ENCODE measurements around the gene OR56A5. TPM values are rescaled to one million over a fixed set of nuclear protein-coding genes. Genes with fewer than 3 reads are reported as not detected.

Gene OR56A5
- total RNA-seq, 4 donors from 2014 or later = not detected

GRCh38 chr11:6006395-6006794 is 38.1 kb upstream of the OR56A5 start:
- Histone ChIP-seq H3K4me1 (no peaks in the 10 kb centered on the region), H3K27ac (no peak overlapping the region), H3K27me3 (no peaks in the 10 kb centered on the region), H3K36me3 (no peaks in the 10 kb centered on the region), H3K4me3 (no peak overlapping the region), H3K9me3 (no peaks in the 10 kb centered on the region)
- in situ Hi-C loops (cut with MboI; ENCODE audit: low pct_ligation_motif_present in 1 of 4, low pct_unique_long_range_greater_than_20kb in 1 of 4, low sequenced_read_pairs in 3 of 4) (loop anchor here in 1 of 4 donors (25.0 kb wide), 1 partner anchor 331 kb away; no protein-coding TSS in a partner anchor), intact Hi-C loops (cut with DNase I; ENCODE audit: low total_unique reads) (no loop called here)
- no peak for DNase-seq
- no peak for TF ChIP-seq POLR2A (IDR thresholded peaks at IDR 0.05)
- no peak for TF ChIP-seq EP300 (IDR thresholded peaks at IDR 0.05; ENCODE audit: low read depth)
- TF ChIP-seq POLR2AphosphoS5 (IDR thresholded peaks at IDR 0.05) = no peak
- no peak for TF ChIP-seq CTCF (IDR thresholded peaks at IDR 0.05)

GRCh38 chr11:6002202-6002699 is 34.0 kb upstream of the OR56A5 start:
- no peak overlapping the region for H3K27ac ChIP-seq
- intact Hi-C loops (cut with DNase I; ENCODE audit: low total_unique reads) (no loop called here), in situ Hi-C loops (cut with MboI; ENCODE audit: low pct_ligation_motif_present in 1 of 4, low pct_unique_long_range_greater_than_20kb in 1 of 4, low sequenced_read_pairs in 3 of 4) (loop anchor here in 1 of 4 donors (25.0 kb wide), 1 partner anchor 335 kb away; no protein-coding TSS in a partner anchor)
- H3K9me3 ChIP-seq = no peaks in the 10 kb centered on the region
- no peaks in the 10 kb centered on the region for H3K36me3 ChIP-seq
- H3K4me3 ChIP-seq = no peak overlapping the region
- TF ChIP-seq EP300 (IDR thresholded peaks at IDR 0.05; ENCODE audit: low read depth) (no peak), CTCF (IDR thresholded peaks at IDR 0.05) (no peak), POLR2AphosphoS5 (IDR thresholded peaks at IDR 0.05) (no peak), POLR2A (IDR thresholded peaks at IDR 0.05) (no peak)
- no peaks in the 10 kb centered on the region for H3K4me1 ChIP-seq
- no peak for DNase-seq
- H3K27me3 ChIP-seq = no peaks in the 10 kb centered on the region
- WGBS, 2 donors (ENCODE audit: low coverage in 1 of 2) = 69% methylated on average over 7 of the region's 7 CpGs; no CpG with 5 or more reads in 1 of the 2 donors

GRCh38 chr11:5994791-5995190 is 26.5 kb upstream of the OR56A5 start:
- Histone ChIP-seq H3K9me3 (no peaks in the 10 kb centered on the region), H3K27ac (no peak overlapping the region), H3K36me3 (no peaks in the 10 kb centered on the region), H3K4me1 (no peaks in the 10 kb centered on the region), H3K27me3 (peaks cover 5% of the 10 kb centered on the region), H3K4me3 (no peak overlapping the region)
- intact Hi-C loops (cut with DNase I; ENCODE audit: low total_unique reads) (no loop called here), in situ Hi-C loops (cut with MboI; ENCODE audit: low pct_ligation_motif_present in 1 of 4, low pct_unique_long_range_greater_than_20kb in 1 of 4, low sequenced_read_pairs in 3 of 4) (no loop called here)
- TF ChIP-seq EP300 (IDR thresholded peaks at IDR 0.05; ENCODE audit: low read depth) = no peak
- no peak for DNase-seq
- 45 to 88% methylated on average over 2 to 14 of the region's 14 CpGs for WGBS, 2 donors (ENCODE audit: low coverage in 1 of 2)

GRCh38 chr11:5992604-5993251 is 24.4 kb upstream of the OR56A5 start:
- H3K27me3 ChIP-seq = peaks cover 6% of the 10 kb centered on the region
- H3K4me3 ChIP-seq = no peak overlapping the region
- in situ Hi-C loops (cut with MboI; ENCODE audit: low pct_ligation_motif_present in 1 of 4, low pct_unique_long_range_greater_than_20kb in 1 of 4, low sequenced_read_pairs in 3 of 4) = no loop called here
- intact Hi-C loops (cut with DNase I; ENCODE audit: low total_unique reads) = no loop called here
- DNase-seq = no peak
- H3K4me1 ChIP-seq = no peaks in the 10 kb centered on the region
- 53 to 83% methylated on average over 1 to 3 of the region's 3 CpGs for WGBS, 2 donors (ENCODE audit: low coverage in 1 of 2)
- no peak for TF ChIP-seq POLR2AphosphoS5 (IDR thresholded peaks at IDR 0.05)
- peak in 4 of 5 experiments; percentile 34 to 48 (median 46) for TF ChIP-seq CTCF (IDR thresholded peaks at IDR 0.05)
- no peaks in the 10 kb centered on the region for H3K9me3 ChIP-seq
- no peaks in the 10 kb centered on the region for H3K36me3 ChIP-seq
- no peak overlapping the region for H3K27ac ChIP-seq

- Histone ChIP-seq H3K4me1 (no peaks in the 10 kb centered on the region), H3K36me3 (no peaks in the 10 kb centered on the region), H3K4me3 (no peak overlapping the region), H3K9me3 (no peaks in the 10 kb centered on the region), H3K27ac (no peak overlapping the region), H3K27me3 (peaks cover 6% of the 10 kb centered on the region)
- intact Hi-C loops (cut with DNase I; ENCODE audit: low total_unique reads) (no loop called here), in situ Hi-C loops (cut with MboI; ENCODE audit: low pct_ligation_motif_present in 1 of 4, low pct_unique_long_range_greater_than_20kb in 1 of 4, low sequenced_read_pairs in 3 of 4) (no loop called here)
- TF ChIP-seq CTCF (IDR thresholded peaks at IDR 0.05) (no peak), POLR2AphosphoS5 (IDR thresholded peaks at IDR 0.05) (no peak), EP300 (IDR thresholded peaks at IDR 0.05; ENCODE audit: low read depth) (no peak), POLR2A (IDR thresholded peaks at IDR 0.05) (no peak)
- WGBS, 2 donors (ENCODE audit: low coverage in 1 of 2) = 52 to 70% methylated on average over 3 of the region's 3 CpGs
- DNase-seq = no peak
Observed at GRCh38 chr11:5992150-5992549, 23.9 kb upstream of the OR56A5 start.
